Measurements from ENCODE around the gene AMIGO3.

Gene AMIGO3

DNA sequence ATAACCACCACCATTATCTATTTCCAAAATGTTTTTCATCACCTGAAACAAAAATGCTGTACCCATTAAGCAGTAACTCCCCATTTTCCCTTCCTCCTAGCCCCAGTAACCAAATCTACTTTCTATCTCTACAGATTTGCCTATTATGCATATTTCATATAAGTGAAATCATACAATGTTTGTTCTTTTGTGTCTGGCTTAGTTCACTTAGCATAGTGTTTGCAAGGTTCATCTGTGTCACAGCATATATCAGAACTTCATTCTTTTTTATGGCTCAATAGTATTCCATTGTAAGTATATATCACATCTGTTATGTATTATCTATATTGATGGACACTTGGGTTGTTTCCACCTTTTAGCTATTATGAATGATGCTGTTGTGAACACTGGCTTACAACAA is 20.9 kb upstream of the AMIGO3 start:
- no peaks in the 10 kb centered on the region for H3K9me3 ChIP-seq (ENCODE audit: insufficient read depth, low read length)
- no peak overlapping the region for H3K4me2 ChIP-seq (ENCODE audit: low read length)
- H3K27ac ChIP-seq (ENCODE audit: low read length) = no peak overlapping the region
- no peak overlapping the region for H2AFZ ChIP-seq (ENCODE audit: low read depth, low read length)
- peaks cover 39% of the 10 kb centered on the region for H3K36me3 ChIP-seq (replicated peaks; ENCODE audit: low read depth, low read length)
- no peaks in the 10 kb centered on the region for H3K27me3 ChIP-seq (ENCODE audit: low read depth, low read length)
- no peak overlapping the region for H3K4me3 ChIP-seq (ENCODE audit: low read length)
- no peak for TF ChIP-seq EZH2phosphoT487 (IDR thresholded peaks at IDR 0.05; ENCODE audit: low read depth)
- TF ChIP-seq, protein P1, sequence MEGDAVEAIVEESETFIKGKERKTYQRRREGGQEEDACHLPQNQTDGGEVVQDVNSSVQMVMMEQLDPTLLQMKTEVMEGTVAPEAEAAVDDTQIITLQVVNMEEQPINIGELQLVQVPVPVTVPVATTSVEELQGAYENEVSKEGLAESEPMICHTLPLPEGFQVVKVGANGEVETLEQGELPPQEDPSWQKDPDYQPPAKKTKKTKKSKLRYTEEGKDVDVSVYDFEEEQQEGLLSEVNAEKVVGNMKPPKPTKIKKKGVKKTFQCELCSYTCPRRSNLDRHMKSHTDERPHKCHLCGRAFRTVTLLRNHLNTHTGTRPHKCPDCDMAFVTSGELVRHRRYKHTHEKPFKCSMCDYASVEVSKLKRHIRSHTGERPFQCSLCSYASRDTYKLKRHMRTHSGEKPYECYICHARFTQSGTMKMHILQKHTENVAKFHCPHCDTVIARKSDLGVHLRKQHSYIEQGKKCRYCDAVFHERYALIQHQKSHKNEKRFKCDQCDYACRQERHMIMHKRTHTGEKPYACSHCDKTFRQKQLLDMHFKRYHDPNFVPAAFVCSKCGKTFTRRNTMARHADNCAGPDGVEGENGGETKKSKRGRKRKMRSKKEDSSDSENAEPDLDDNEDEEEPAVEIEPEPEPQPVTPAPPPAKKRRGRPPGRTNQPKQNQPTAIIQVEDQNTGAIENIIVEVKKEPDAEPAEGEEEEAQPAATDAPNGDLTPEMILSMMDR (IDR thresholded peaks at IDR 0.05; ENCODE audit: low read depth, low read length) = no peak
- no peaks in the 10 kb centered on the region; the same call in 1 of the 2 replicates for H3K79me2 ChIP-seq (ENCODE audit: low read length)
- H4K20me1 ChIP-seq (ENCODE audit: insufficient read depth, low read length) = no peaks in the 10 kb centered on the region
- H3K9ac ChIP-seq (ENCODE audit: low read length) = no peak overlapping the region
- H3K4me1 ChIP-seq (ENCODE audit: low read length) = no peaks in the 10 kb centered on the region

DNA sequence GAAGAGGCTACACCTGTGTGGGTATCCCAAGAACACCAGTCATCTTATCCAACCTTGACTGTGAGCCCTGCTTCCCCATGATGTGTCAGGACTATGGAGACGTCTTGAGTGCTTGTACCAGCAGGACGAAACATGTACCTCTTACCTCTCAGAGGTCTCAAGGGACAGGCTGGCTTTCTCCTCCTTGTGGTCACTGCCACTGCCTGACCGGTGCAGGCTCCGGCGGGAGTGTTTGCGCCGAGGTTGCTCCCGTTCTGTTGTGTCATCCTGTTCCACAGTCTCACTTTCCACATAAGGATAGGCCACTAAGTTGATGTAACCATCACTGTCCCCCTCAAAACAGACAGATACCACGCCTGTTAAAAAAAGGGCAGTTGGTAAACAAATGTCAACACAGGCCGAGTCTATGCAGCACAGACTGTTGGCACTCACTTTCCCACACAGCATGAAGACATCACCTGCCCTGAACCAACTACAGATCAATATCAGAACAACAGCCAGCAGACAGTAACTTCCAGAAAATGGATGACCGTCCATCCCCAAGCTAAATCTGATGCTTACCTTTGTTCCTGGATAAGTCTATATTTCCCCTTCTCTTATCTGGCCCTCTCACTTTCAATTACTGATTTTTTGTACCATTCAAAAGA is 18.7 kb upstream of the AMIGO3 start:
- H3K4me1 ChIP-seq (ENCODE audit: low read length) = no peaks in the 10 kb centered on the region
- H3K79me2 ChIP-seq (ENCODE audit: low read length) = no peaks in the 10 kb centered on the region
- no peak overlapping the region for H3K4me3 ChIP-seq (ENCODE audit: low read length)
- no peaks in the 10 kb centered on the region for H4K20me1 ChIP-seq (ENCODE audit: insufficient read depth, low read length)
- H3K27me3 ChIP-seq (ENCODE audit: low read depth, low read length) = no peaks in the 10 kb centered on the region
- no peak overlapping the region for H3K4me2 ChIP-seq (ENCODE audit: low read length)
- no peak overlapping the region for H2AFZ ChIP-seq (ENCODE audit: low read depth, low read length)
- peaks cover 44% of the 10 kb centered on the region for H3K36me3 ChIP-seq (replicated peaks; ENCODE audit: low read depth, low read length)
- no peak overlapping the region for H3K27ac ChIP-seq (ENCODE audit: low read length)
- H3K9me3 ChIP-seq (ENCODE audit: insufficient read depth, low read length) = no peaks in the 10 kb centered on the region
- TF ChIP-seq, protein P1 (IDR thresholded peaks at IDR 0.05; ENCODE audit: low read depth, low read length) = no peak
- TF ChIP-seq EZH2phosphoT487 (IDR thresholded peaks at IDR 0.05; ENCODE audit: low read depth) = no peak
- no peak overlapping the region for H3K9ac ChIP-seq (ENCODE audit: low read length)

DNA sequence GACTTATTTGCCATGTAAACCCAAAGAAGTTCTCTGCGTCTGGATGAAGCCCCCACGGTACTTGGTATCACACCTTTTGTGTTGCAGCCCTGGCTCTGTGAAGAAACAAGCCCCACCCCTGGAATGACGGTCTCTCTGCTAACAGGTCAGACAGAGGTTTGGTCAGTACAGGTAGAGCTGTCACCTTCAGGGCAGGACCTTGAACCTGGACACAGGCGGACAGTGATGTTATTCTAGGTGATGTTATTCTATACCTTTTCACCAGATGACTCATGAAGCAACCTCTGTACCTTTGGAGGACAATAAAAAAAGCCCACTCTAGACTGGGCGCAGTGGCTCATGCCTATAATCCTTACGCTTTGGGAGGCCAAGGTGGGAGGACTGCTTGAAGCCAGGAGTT is 15.3 kb upstream of the AMIGO3 start:
- Histone ChIP-seq H3K9me3 (ENCODE audit: insufficient read depth, low read length) (no peaks in the 10 kb centered on the region), H3K4me2 (ENCODE audit: low read length) (no peak overlapping the region), H4K20me1 (ENCODE audit: insufficient read depth, low read length) (no peaks in the 10 kb centered on the region), H3K36me3 (replicated peaks; ENCODE audit: low read depth, low read length) (peaks cover 48% of the 10 kb centered on the region), H2AFZ (ENCODE audit: low read depth, low read length) (no peak overlapping the region), H3K4me3 (ENCODE audit: low read length) (no peak overlapping the region), H3K27me3 (ENCODE audit: low read depth, low read length) (no peaks in the 10 kb centered on the region), H3K9ac (ENCODE audit: low read length) (no peak overlapping the region), H3K79me2 (ENCODE audit: low read length) (no peaks in the 10 kb centered on the region), H3K4me1 (ENCODE audit: low read length) (no peaks in the 10 kb centered on the region), H3K27ac (ENCODE audit: low read length) (no peak overlapping the region)
- TF ChIP-seq, protein P1 (IDR thresholded peaks at IDR 0.05; ENCODE audit: low read depth, low read length) = no peak
- TF ChIP-seq EZH2phosphoT487 (IDR thresholded peaks at IDR 0.05; ENCODE audit: low read depth) = no peak

DNA sequence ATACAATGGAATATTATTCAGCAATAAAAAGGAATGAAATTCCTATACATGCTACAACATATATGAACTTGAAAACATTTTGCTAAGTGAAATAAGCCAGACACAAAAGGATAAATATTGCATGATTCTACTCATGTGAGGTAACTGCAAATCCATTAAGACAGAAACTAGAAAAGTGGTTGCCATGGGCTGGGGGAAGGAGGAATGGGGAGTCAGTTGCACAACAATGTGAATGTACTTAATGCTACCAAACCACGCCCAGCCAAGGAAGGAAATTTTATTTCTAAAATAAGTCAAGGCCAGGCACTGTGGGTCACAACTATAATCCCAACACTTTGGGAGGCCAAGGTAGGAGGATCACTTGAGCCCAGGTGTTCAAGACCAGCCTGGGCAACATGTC is 14.1 kb upstream of the AMIGO3 start:
- H3K4me2 ChIP-seq (ENCODE audit: low read length) = no peak overlapping the region
- H3K4me1 ChIP-seq (ENCODE audit: low read length) = no peaks in the 10 kb centered on the region
- H3K27ac ChIP-seq (ENCODE audit: low read length) = no peak overlapping the region
- H3K9ac ChIP-seq (ENCODE audit: low read length) = no peak overlapping the region
- TF ChIP-seq, protein P1 (IDR thresholded peaks at IDR 0.05; ENCODE audit: low read depth, low read length) = no peak
- TF ChIP-seq EZH2phosphoT487 (IDR thresholded peaks at IDR 0.05; ENCODE audit: low read depth) = no peak
- no peak overlapping the region for H3K4me3 ChIP-seq (ENCODE audit: low read length)
- H2AFZ ChIP-seq (ENCODE audit: low read depth, low read length) = no peak overlapping the region
- no peaks in the 10 kb centered on the region for H3K79me2 ChIP-seq (ENCODE audit: low read length)
- peaks cover 47% of the 10 kb centered on the region for H3K36me3 ChIP-seq (replicated peaks; ENCODE audit: low read depth, low read length)
- H4K20me1 ChIP-seq (ENCODE audit: insufficient read depth, low read length) = no peaks in the 10 kb centered on the region
- no peaks in the 10 kb centered on the region for H3K27me3 ChIP-seq (ENCODE audit: low read depth, low read length)
- H3K9me3 ChIP-seq (ENCODE audit: insufficient read depth, low read length) = no peaks in the 10 kb centered on the region
